HepG2 (cell line): ENCODE results near the gene SPINK7. TPM values are rescaled to one million over a fixed set of nuclear protein-coding genes. Genes with fewer than 3 reads are reported as not detected.

ENCODE experiments used
- ATAC-seq: fragments of 200-7000 bp; cut with Tn5 transposase; 3 replicates; pipeline ENCODE4 v1.9.1; 2020; ENCODE audit warnings: mild to moderate bottlenecking, moderate library complexity
- BruUV-seq: library from RNA; stranded (reverse); fragments of 400-500 nt; replicated peaks from 2 replicates; lab custom pipeline; 2021; lab: Mats Ljungman, UMichigan
- CTCF ChIA-PET: fragments of 300-600 bp; formaldehyde crosslinking; extraction: SDS; loops from one replicate; lab custom pipeline; 2021; ENCODE audit warnings: low total read pairs, inconsistent platforms, low intra/inter-chr PET ratio; lab: Yijun Ruan, JAX
- POLR2A ChIA-PET: fragments of 350-600 bp; sonication (Branson Sonifier 250); formaldehyde crosslinking; loops from one replicate; lab custom pipeline; 2020; ENCODE audit warnings: antibody characterized with exemption, inconsistent platforms; lab: Yijun Ruan, JAX
- DNase-seq: peaks from one replicate; pipeline ENCODE4 v3.0.0-alpha.2; 2015; ENCODE audit warnings: low spot score
- FAIRE-seq: peaks from 3 replicates; lab custom pipeline; 2011; peaks lifted over from hg19 to GRCh38; lab: Jason Lieb, UNC
- H2AFZ ChIP-seq: one replicate; pipeline ENCODE4 v1.6.1; 2011; ENCODE audit warnings: low read length, inconsistent platforms
- H3K27ac ChIP-seq: fragments of 300-600 bp; 3 replicates; pipeline ENCODE4 v1.8.0; 2011; ENCODE audit warnings: mixed run types, mild to moderate bottlenecking, mixed read lengths, low read length, inconsistent platforms; ENCODE audit not compliant: insufficient read depth; ENCODE audit errors: extremely low read length
- H3K27me3 ChIP-seq, 2 experiments: fragments of 200-600 bp in 1 of 2; 2 replicates in 1 of 2; 3 replicates in 1 of 2; pipeline versions ENCODE4 v1.6.0 to v1.8.0; 2011; ENCODE audit warnings: low read length in 2 of 2, mild to moderate bottlenecking in 2 of 2, moderate library complexity in 2 of 2, inconsistent platforms in 1 of 2; ENCODE audit not compliant: insufficient read depth in 2 of 2, control insufficient read depth in 1 of 2
- H3K36me3 ChIP-seq, 2 experiments: fragments of 200-600 bp in 1 of 2; replicated peaks in 1 of 2; 2 replicates in 1 of 2; 3 replicates in 1 of 2; pipeline versions ENCODE4 v1.5.1 to v1.8.0; 2011; ENCODE audit warnings: low read length in 2 of 2, inconsistent platforms in 1 of 2; ENCODE audit not compliant: insufficient read depth in 2 of 2, control insufficient read depth in 1 of 2
- H3K4me1 ChIP-seq: 2 replicates; pipeline ENCODE4 v1.5.1; 2012; ENCODE audit warnings: low read length, inconsistent platforms; ENCODE audit not compliant: insufficient read depth
- H3K4me2 ChIP-seq: 2 replicates; pipeline ENCODE4 v1.6.0; 2011; ENCODE audit warnings: low read depth, low read length, inconsistent platforms
- H3K4me3 ChIP-seq, 3 experiments: fragments of 200-600 bp in 1 of 3; sonication (generic), shearing (Covaris generic) in 1 of 3; replicated peaks in 1 of 3; 2 replicates each; pipeline ENCODE4 v1.5.1; 2011 to 2016; ENCODE audit warnings: low read length in 3 of 3, inconsistent platforms in 2 of 3, low read depth in 2 of 3, mild to moderate bottlenecking in 2 of 3, control low read depth in 1 of 3, mixed read lengths in 1 of 3; ENCODE audit not compliant: insufficient read depth in 1 of 3
- H3K79me2 ChIP-seq: one replicate; pipeline ENCODE4 v1.6.1; 2011; ENCODE audit warnings: low read length, inconsistent platforms; ENCODE audit not compliant: insufficient read depth
- H3K9ac ChIP-seq: 2 replicates; pipeline ENCODE4 v1.6.0; 2011; ENCODE audit warnings: mild to moderate bottlenecking, low read depth, low read length, inconsistent platforms; ENCODE audit not compliant: insufficient read depth
- H3K9me3 ChIP-seq: 2 replicates; pipeline ENCODE4 v1.5.1; 2012; ENCODE audit warnings: mild to moderate bottlenecking, low read length
- H4K20me1 ChIP-seq: 2 replicates; pipeline ENCODE4 v1.6.0; 2011; ENCODE audit warnings: inconsistent platforms, mild to moderate bottlenecking, low read length, moderate library complexity; ENCODE audit not compliant: insufficient read depth
- ARID2 ChIP-seq: sonication (generic); formaldehyde crosslinking; IDR thresholded peaks from 2 replicates; pipeline ENCODE4 v1.8.1; 2022; ENCODE audit warnings: mild to moderate bottlenecking, missing genetic modification reagents, borderline replicate concordance
- CENPX ChIP-seq: sonication (generic); formaldehyde crosslinking; IDR thresholded peaks from 2 replicates; pipeline ENCODE4 v1.9.0; 2021; ENCODE audit warnings: mild to moderate bottlenecking, missing genetic modification reagents, moderate library complexity
- E2F5 ChIP-seq: sonication (generic); formaldehyde crosslinking; conservative IDR thresholded peaks from 2 replicates; pipeline ENCODE4 v1.4.0; 2020; ENCODE audit warnings: missing genetic modification reagents
- RELA ChIP-seq: sonication (generic); formaldehyde crosslinking; IDR thresholded peaks from 2 replicates; pipeline ENCODE4 v1.4.0; 2020; ENCODE audit warnings: missing genetic modification reagents
- TBX3 ChIP-seq: fragments of 450-650 bp; IDR thresholded peaks from 2 replicates; pipeline ENCODE4 v1.6.1; 2017; ENCODE audit warnings: antibody characterized with exemption, mild to moderate bottlenecking, inconsistent platforms, borderline replicate concordance
- WIZ ChIP-seq: sonication (generic); formaldehyde crosslinking; IDR thresholded peaks from 2 replicates; pipeline ENCODE4 v1.5.1; 2020; ENCODE audit warnings: mild to moderate bottlenecking, missing genetic modification reagents
- ZFYVE20 ChIP-seq: sonication (generic); formaldehyde crosslinking; IDR thresholded peaks from 2 replicates; pipeline ENCODE4 v1.8.0; 2023; ENCODE audit warnings: low read depth, mild to moderate bottlenecking, moderate library complexity, missing genetic modification reagents, borderline replicate concordance
- ZNF7 ChIP-seq: IDR thresholded peaks from 2 replicates; pipeline ENCODE4 v1.6.1; 2016; ENCODE audit warnings: missing biosample characterization, missing genetic modification reagents
- ZNF781 ChIP-seq: sonication (generic); formaldehyde crosslinking; IDR thresholded peaks from 2 replicates; pipeline ENCODE4 v1.5.1; 2020; ENCODE audit warnings: borderline replicate concordance, mild to moderate bottlenecking, missing genetic modification reagents; ENCODE audit errors: not compliant biosample characterization
- WGBS: methylation state at CpG from one replicate; pipeline ENCODE4 v1.1.6; 2017; ENCODE audit warnings: low lambda C conversion rate; 5-methylcytosine and 5-hydroxymethylcytosine counted together
- in situ Hi-C: cut with HindIII; loops from 2 replicates; pipeline ENCODE4 v1.10.0; 2017; ENCODE audit warnings: low pct_unique_long_range_greater_than_20kb; ENCODE audit not compliant: extremely low pct_ligation_motif_present
- intact Hi-C: fragments of 100-400 bp; cut with micrococcal nuclease; formaldehyde crosslinking; loops from one replicate; pipeline ENCODE4 v1.10.0; 2022; ENCODE audit not compliant: unreplicated experiment
- polyA plus RNA-seq, 8 experiments: library from polyadenylated mRNA; depleted of rRNA in 3 of 8; stranded (reverse) in 7 of 8; unstranded in 1 of 8; fragments of >200 nt; fragmentation: Illumina TruSeq in 4 of 8; extraction: Trizol in 4 of 8; gene quantifications; 2 replicates each; pipeline versions ENCODE4 v1.2.1 to v1.2.3, GENCODE V29; 2011 to 2016; ENCODE audit warnings: low read depth in 4 of 8, missing spikeins in 1 of 8, mixed read lengths in 1 of 8; ENCODE audit not compliant: insufficient read depth in 1 of 8
- total RNA-seq, 5 experiments: library from RNA; depleted of rRNA; stranded (reverse); fragments of >200 nt; fragmentation: Illumina TruSeq; extraction: Trizol; gene quantifications; 2 replicates each; pipeline ENCODE4 v1.2.3, GENCODE V29; 2016; ENCODE audit warnings: low read depth in 1 of 5
- TF ChIP-seq, protein P1 (sequence below): sonication (generic); formaldehyde crosslinking; IDR thresholded peaks from 2 replicates; pipeline ENCODE4 v1.8.0; 2022; ENCODE audit warnings: mild to moderate bottlenecking, missing genetic modification reagents, borderline replicate concordance

The SPINK7 gene
- total and polyA plus RNA-seq, 2 of the 13 experiments (the other 11 are each of a cell fraction or from before 2014, with no cell fraction given): 0.15 TPM; not detected in 1

DNA sequence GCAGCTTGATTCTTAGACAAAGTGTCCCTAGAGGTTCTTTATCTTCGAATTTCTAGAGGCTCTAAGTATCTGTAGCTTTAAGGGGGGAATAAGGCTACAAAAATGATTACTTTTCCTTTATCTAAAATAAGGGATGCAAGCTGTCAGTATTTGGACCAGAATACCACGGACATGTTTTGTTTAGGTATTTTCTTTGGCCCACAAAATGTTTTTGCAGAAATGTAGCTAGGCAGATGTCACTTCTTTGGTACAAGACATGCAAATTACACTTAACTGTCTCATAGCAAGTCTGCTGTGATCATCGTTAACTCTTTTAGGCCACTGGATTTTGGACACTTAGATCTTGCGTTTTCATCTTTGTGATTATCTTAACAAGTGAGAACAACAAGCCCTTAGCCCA, 2.5 kb downstream of the SPINK7 start:
- Histone ChIP-seq H3K4me2 (no peak overlapping the region), H3K79me2 (no peaks in the 10 kb centered on the region), H3K27me3 (no peaks in the 10 kb centered on the region), H3K9me3 (no peaks in the 10 kb centered on the region), H2AFZ (no peak overlapping the region), H3K4me3 (no peak overlapping the region), H3K27ac (no peak overlapping the region), H3K4me1 (no peaks in the 10 kb centered on the region), H3K9ac (no peak overlapping the region), H4K20me1 (no peaks in the 10 kb centered on the region), H3K36me3 (no peaks in the 10 kb centered on the region)
- no TSS peak for BruUV-seq
- FAIRE-seq (no peak), ATAC-seq (no peak), DNase-seq (no peak)
- POLR2A ChIA-PET: no interaction called here
- intact Hi-C loops: no loop called here
- in situ Hi-C loops: no loop called here
- CTCF ChIA-PET: no interaction called here
- TF ChIP-seq WIZ (CRISPR knock-in tag) (no peak), ZNF781 (no peak), RELA (no peak), ZFYVE20 (no peak), TBX3 (no peak), E2F5 (CRISPR knock-in tag) (no peak), CENPX (no peak), ZNF7 (CRISPR knock-in tag) (no peak), ARID2 (CRISPR knock-in tag) (no peak)
- TF ChIP-seq, protein P1, sequence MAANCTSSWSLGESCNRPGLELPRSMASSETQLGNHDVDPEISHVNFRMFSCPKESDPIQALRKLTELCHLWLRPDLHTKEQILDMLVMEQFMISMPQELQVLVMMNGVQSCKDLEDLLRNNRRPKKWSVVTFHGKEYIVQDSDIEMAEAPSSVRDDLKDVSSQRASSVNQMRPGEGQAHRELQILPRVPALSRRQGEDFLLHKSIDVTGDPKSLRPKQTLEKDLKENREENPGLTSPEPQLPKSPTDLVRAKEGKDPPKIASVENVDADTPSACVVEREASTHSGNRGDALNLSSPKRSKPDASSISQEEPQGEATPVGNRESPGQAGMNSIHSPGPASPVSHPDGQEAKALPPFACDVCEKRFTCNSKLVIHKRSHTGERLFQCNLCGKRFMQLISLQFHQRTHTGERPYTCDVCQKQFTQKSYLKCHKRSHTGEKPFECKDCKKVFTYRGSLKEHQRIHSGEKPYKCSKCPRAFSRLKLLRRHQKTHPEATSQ (CRISPR knock-in tag): no peak
- 3% methylated on average over 4 of the region's 4 CpGs for WGBS
